Chondrocyte (in vitro differentiated cells): ENCODE data around the gene SH2D1B. TPM values are rescaled to one million over a fixed set of nuclear protein-coding genes. Genes with fewer than 3 reads are reported as not detected.

ENCODE experiments used
- DNase-seq: peaks from one replicate; pipeline ENCODE4 v3.0.0; 2021; ENCODE audit warnings: mixed read lengths, low spot score
- H3K27ac Mint-ChIP-seq: one replicate; pipeline ENCODE4 v1.8.0; 2021; ENCODE audit warnings: mild to moderate bottlenecking, moderate library complexity, mixed read lengths; ENCODE audit not compliant: unreplicated experiment
- H3K27me3 Mint-ChIP-seq: 2 replicates; pipeline ENCODE4 v1.8.0; 2021; ENCODE audit warnings: low read depth, mixed read lengths
- H3K36me3 Mint-ChIP-seq: 2 replicates; pipeline ENCODE4 v1.8.0; 2021; ENCODE audit warnings: low read depth, mixed read lengths
- H3K4me1 Mint-ChIP-seq: 2 replicates; pipeline ENCODE4 v1.8.0; 2021; ENCODE audit warnings: low read depth, mild to moderate bottlenecking, mixed read lengths
- H3K4me3 Mint-ChIP-seq: one replicate; pipeline ENCODE4 v1.8.0; 2021; ENCODE audit warnings: mild to moderate bottlenecking, moderate library complexity, mixed read lengths; ENCODE audit not compliant: unreplicated experiment
- H3K9me3 Mint-ChIP-seq: 2 replicates; pipeline ENCODE4 v1.8.0; 2021; ENCODE audit warnings: low read depth, mixed read lengths
- total RNA-seq: library from RNA; stranded (reverse); gene quantifications from 3 replicates; pipeline ENCODE4 v1.2.1, GENCODE V29; 2021
- TF ChIP-seq, protein P1 (sequence below): fragments of 200-600 bp; sonication (generic); IDR thresholded peaks from 2 replicates; pipeline ENCODE4 v1.5.0; 2021; ENCODE audit warnings: antibody characterized with exemption, mild to moderate bottlenecking, moderate library complexity

Gene SH2D1B
- total RNA-seq, 1 donor from 2014 or later: not detected

DNA sequence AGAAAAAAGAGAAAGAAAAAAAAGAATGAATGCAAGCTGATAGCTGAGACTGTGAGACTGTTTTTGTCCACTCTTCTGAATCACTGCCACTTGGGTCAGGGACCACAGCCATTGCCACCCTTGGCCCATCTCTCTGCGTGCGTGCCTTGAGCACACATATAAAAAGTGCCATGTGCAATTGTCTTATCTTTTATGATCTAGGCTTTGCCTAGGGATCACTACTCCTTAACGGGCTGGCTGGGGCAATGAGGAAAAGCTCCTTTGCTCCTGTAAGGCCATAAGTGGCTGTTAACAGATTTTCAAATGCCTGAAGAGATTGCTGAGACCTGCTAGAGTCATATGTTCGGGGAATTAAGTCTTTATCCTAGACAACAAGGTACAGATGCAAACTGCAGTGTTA, 43.5 kb downstream of the SH2D1B start:
- TF ChIP-seq, protein P1, sequence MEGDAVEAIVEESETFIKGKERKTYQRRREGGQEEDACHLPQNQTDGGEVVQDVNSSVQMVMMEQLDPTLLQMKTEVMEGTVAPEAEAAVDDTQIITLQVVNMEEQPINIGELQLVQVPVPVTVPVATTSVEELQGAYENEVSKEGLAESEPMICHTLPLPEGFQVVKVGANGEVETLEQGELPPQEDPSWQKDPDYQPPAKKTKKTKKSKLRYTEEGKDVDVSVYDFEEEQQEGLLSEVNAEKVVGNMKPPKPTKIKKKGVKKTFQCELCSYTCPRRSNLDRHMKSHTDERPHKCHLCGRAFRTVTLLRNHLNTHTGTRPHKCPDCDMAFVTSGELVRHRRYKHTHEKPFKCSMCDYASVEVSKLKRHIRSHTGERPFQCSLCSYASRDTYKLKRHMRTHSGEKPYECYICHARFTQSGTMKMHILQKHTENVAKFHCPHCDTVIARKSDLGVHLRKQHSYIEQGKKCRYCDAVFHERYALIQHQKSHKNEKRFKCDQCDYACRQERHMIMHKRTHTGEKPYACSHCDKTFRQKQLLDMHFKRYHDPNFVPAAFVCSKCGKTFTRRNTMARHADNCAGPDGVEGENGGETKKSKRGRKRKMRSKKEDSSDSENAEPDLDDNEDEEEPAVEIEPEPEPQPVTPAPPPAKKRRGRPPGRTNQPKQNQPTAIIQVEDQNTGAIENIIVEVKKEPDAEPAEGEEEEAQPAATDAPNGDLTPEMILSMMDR: no peak
- DNase-seq: no peak
- H3K27me3 Mint-ChIP-seq: no peaks in the 10 kb centered on the region
- H3K4me1 Mint-ChIP-seq: peaks cover 15% of the 10 kb centered on the region
- H3K4me3 Mint-ChIP-seq: no peak overlapping the region
- H3K9me3 Mint-ChIP-seq: no peaks in the 10 kb centered on the region
- no peak overlapping the region for H3K27ac Mint-ChIP-seq
- H3K36me3 Mint-ChIP-seq: peaks cover 4% of the 10 kb centered on the region

DNA sequence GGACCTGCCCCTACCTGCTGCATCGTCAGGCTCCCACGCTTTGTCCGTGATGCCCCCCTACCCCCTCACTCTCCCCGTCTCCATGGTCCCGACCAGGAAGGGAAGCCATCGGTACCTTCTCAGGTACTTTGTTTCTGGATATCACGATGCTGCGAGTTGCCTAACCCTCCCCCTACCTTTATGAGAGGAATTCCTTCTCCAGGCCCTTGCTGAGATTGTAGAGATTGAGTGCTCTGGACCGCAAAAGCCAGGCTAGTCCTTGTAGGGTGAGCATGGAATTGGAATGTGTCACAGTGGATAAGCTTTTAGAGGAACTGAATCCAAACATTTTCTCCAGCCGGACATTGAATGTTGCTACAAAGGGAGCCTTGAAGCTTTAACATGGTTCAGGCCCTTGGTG, 44.2 kb downstream of the SH2D1B start:
- Mint-ChIP-seq H3K36me3 (peaks cover 7% of the 10 kb centered on the region), H3K27ac (no peak overlapping the region), H3K4me1 (peaks cover 14% of the 10 kb centered on the region), H3K4me3 (no peak overlapping the region), H3K9me3 (no peaks in the 10 kb centered on the region), H3K27me3 (no peaks in the 10 kb centered on the region)
- TF ChIP-seq, protein P1: no peak
- DNase-seq: no peak

DNA sequence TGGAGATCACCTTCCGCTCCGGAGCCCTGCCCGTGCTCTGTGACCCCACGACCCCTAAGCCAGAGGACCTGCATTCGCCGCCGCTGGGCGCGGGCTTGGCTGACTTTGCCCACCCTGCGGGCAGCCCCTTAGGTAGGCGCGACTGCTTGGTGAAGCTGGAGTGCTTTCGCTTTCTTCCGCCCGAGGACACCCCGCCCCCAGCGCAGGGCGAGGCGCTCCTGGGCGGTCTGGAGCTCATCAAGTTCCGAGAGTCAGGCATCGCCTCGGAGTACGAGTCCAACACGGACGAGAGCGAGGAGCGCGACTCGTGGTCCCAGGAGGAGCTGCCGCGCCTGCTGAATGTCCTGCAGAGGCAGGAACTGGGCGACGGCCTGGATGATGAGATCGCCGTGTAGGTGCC, 44.9 kb downstream of the SH2D1B start:
- H3K9me3 Mint-ChIP-seq: no peaks in the 10 kb centered on the region
- TF ChIP-seq, protein P1: no peak
- no peak for DNase-seq
- peaks cover 10% of the 10 kb centered on the region for H3K4me1 Mint-ChIP-seq
- H3K27ac Mint-ChIP-seq: no peak overlapping the region
- peaks cover 7% of the 10 kb centered on the region for H3K36me3 Mint-ChIP-seq
- H3K4me3 Mint-ChIP-seq: no peak overlapping the region
- H3K27me3 Mint-ChIP-seq: no peaks in the 10 kb centered on the region

DNA sequence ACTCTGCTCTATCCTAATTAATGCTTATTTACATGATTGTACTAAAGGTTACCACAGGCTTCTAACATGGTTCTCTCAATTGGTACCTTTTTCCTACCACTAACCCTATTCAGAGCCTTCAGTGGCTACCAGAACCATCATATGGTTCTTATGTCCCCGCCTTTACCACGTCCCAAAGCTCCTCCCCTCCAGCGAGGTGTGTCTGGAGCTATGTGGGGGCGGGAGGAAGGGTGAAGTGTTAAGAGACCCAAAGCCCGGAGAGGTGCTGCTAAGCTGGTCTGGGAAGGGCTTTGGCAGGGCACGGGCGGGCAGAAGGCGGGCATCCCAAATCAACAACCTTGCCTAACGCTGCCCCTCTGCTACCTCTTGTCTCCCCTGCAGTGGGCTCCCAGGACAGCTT, 45.3 kb downstream of the SH2D1B start:
- no peak for DNase-seq
- Mint-ChIP-seq H3K9me3 (no peaks in the 10 kb centered on the region), H3K4me3 (no peak overlapping the region), H3K36me3 (peaks cover 7% of the 10 kb centered on the region), H3K27ac (no peak overlapping the region), H3K4me1 (peaks cover 6% of the 10 kb centered on the region), H3K27me3 (no peaks in the 10 kb centered on the region)
- TF ChIP-seq, protein P1: no peak

DNA sequence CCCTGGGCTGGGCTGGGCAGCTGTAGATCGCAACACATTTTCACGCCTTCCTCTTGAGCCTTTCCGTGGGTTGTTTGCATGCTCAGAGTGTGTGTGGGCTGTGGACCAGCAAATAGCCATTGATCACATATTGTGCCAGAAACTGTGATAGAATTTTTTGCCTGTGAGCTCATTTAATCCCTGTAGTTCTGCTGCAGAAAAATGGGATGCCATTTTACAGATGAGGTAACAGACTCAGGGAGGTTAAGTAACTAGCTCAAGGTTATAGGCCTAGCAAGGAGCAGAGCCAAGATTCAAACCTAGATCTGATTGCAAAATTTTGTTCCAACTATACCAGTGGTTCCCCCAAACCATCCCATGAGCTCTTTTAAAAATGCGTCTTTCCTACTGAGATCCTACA, 45.8 kb downstream of the SH2D1B start:
- no peak overlapping the region for H3K4me3 Mint-ChIP-seq
- no peaks in the 10 kb centered on the region for H3K27me3 Mint-ChIP-seq
- TF ChIP-seq, protein P1: no peak
- H3K36me3 Mint-ChIP-seq: peaks cover 7% of the 10 kb centered on the region
- H3K4me1 Mint-ChIP-seq: peaks cover 5% of the 10 kb centered on the region
- H3K9me3 Mint-ChIP-seq: no peaks in the 10 kb centered on the region
- DNase-seq: no peak
- H3K27ac Mint-ChIP-seq: no peak overlapping the region
